GM12878 (cell line): ENCODE measurements around the gene DNAJC3. TPM values are rescaled to one million over a fixed set of nuclear protein-coding genes. Genes with fewer than 3 reads are reported as not detected.
A peak's percentile ranks its signal among the peaks of the same experiment; 100 is the strongest.

ENCODE experiments used
- ATAC-seq: fragments of 200-7000 bp; cut with Tn5 transposase; 3 replicates; pipeline ENCODE4 v1.9.1; 2020; ENCODE audit warnings: mild to moderate bottlenecking, moderate library complexity
- Bru-seq: library from RNA; stranded (reverse); fragments of 400-500 nt; gene quantifications from one replicate; lab custom pipeline; 2021; lab: Mats Ljungman, UMichigan
- BruChase-seq, 2 experiments: library from RNA; stranded (reverse); fragments of 400-500 nt; gene quantifications; one replicate each; lab custom pipeline; 2021; lab: Mats Ljungman, UMichigan
- BruUV-seq: library from RNA; stranded (reverse); fragments of 400-500 nt; replicated peaks from 2 replicates; lab custom pipeline; 2021; lab: Mats Ljungman, UMichigan
- CTCF ChIA-PET: fragments of 300-600 bp; sonication (Branson Sonifier 250); formaldehyde crosslinking; extraction: SDS; loops from one replicate; lab custom pipeline; 2021; ENCODE audit warnings: inconsistent platforms; lab: Yijun Ruan, JAX
- POLR2A ChIA-PET: fragments of 350-600 bp; formaldehyde crosslinking; extraction: SDS; loops from one replicate; lab custom pipeline; 2021; ENCODE audit warnings: inconsistent platforms; lab: Charles Lee
- RAD21 ChIA-PET: fragments of 300-600 bp; sonication (Branson Sonifier 250); formaldehyde crosslinking; loops from one replicate; lab custom pipeline; 2023; ENCODE audit warnings: antibody characterized with exemption; ENCODE audit not compliant: unreplicated experiment; lab: Charles Lee
- SMC1A ChIA-PET: fragments of 300-600 bp; sonication (Branson Sonifier 250); formaldehyde crosslinking; loops from one replicate; lab custom pipeline; 2023; ENCODE audit not compliant: unreplicated experiment, uncharacterized antibody; lab: Charles Lee
- DNase-seq: peaks from one replicate; pipeline ENCODE4 v3.0.0-alpha.2; 2011; ENCODE audit warnings: low read depth, low spot score
- FAIRE-seq: peaks from 3 replicates; lab custom pipeline; 2011; peaks lifted over from hg19 to GRCh38; lab: Jason Lieb, UNC
- H2AFZ ChIP-seq: 2 replicates; pipeline ENCODE4 v1.6.0; 2011; ENCODE audit warnings: low read depth, low read length, control low read depth; ENCODE audit not compliant: control insufficient read depth
- H3K27ac ChIP-seq: 2 replicates; pipeline ENCODE4 v1.5.1; 2011; ENCODE audit warnings: control low read depth; ENCODE audit not compliant: control insufficient read depth, insufficient read depth
- H3K27me3 ChIP-seq, 2 experiments: replicated peaks in 1 of 2; 2 replicates each; pipeline versions ENCODE4 v1.6.0 to v1.6.1; 2011; ENCODE audit warnings: low read length in 1 of 2; ENCODE audit not compliant: control insufficient read depth in 2 of 2, insufficient read depth in 2 of 2
- H3K36me3 ChIP-seq, 2 experiments: 2 replicates each; pipeline ENCODE4 v1.5.1; 2011; ENCODE audit warnings: low read length in 1 of 2; ENCODE audit not compliant: control insufficient read depth in 2 of 2, insufficient read depth in 2 of 2
- H3K4me1 ChIP-seq: 2 replicates; pipeline ENCODE4 v1.6.1; 2011; ENCODE audit warnings: mild to moderate bottlenecking, low read length, moderate library complexity, mixed read lengths; ENCODE audit not compliant: control insufficient read depth, insufficient read depth
- H3K4me2 ChIP-seq: 2 replicates; pipeline ENCODE4 v1.6.0; 2011; ENCODE audit warnings: control low read depth; ENCODE audit not compliant: control insufficient read depth, insufficient read depth
- H3K4me3 ChIP-seq: fragments of 200-600 bp; sonication (generic); 2 replicates; pipeline ENCODE4 v1.5.1; 2016
- H3K79me2 ChIP-seq: 2 replicates; pipeline ENCODE4 v1.6.0; 2011; ENCODE audit warnings: low read length; ENCODE audit not compliant: control insufficient read depth, insufficient read depth
- H3K9ac ChIP-seq: 2 replicates; pipeline ENCODE4 v1.8.0; 2011; ENCODE audit warnings: low read length, control low read depth, mixed read lengths; ENCODE audit not compliant: control insufficient read depth, insufficient read depth
- H3K9me3 ChIP-seq: replicated peaks from 3 replicates; pipeline ENCODE4 v1.5.1; 2011; ENCODE audit warnings: mild to moderate bottlenecking, low read length; ENCODE audit not compliant: control insufficient read depth, insufficient read depth
- H4K20me1 ChIP-seq: 2 replicates; pipeline ENCODE4 v1.6.0; 2011; ENCODE audit not compliant: control insufficient read depth, insufficient read depth
- BRCA1 ChIP-seq: IDR thresholded peaks from 2 replicates; pipeline ENCODE4 v1.6.1; 2011; ENCODE audit warnings: low read depth, low read length, improper control_type of control experiment
- E2F4 ChIP-seq: IDR thresholded peaks from 2 replicates; pipeline ENCODE4 v1.6.1; 2012; ENCODE audit warnings: low read depth, low read length, improper control_type of control experiment
- FOXK2 ChIP-seq: fragments of 450-650 bp; IDR thresholded peaks from 2 replicates; pipeline ENCODE4 v1.6.1; 2017; ENCODE audit warnings: mild to moderate bottlenecking, moderate library complexity
- LARP7 ChIP-seq: fragments of 450-650 bp; IDR thresholded peaks from 2 replicates; pipeline ENCODE4 v1.6.1; 2017; ENCODE audit warnings: mild to moderate bottlenecking
- RB1 ChIP-seq: fragments of 450-650 bp; formaldehyde crosslinking; IDR thresholded peaks from 2 replicates; pipeline ENCODE4 v1.6.1; 2017; ENCODE audit warnings: mild to moderate bottlenecking, borderline replicate concordance
- RCOR1 ChIP-seq: conservative IDR thresholded peaks from 2 replicates; pipeline ENCODE4 v1.6.1; 2012; ENCODE audit warnings: low read depth, low read length, improper control_type of control experiment
- USF2 ChIP-seq: IDR thresholded peaks from 2 replicates; pipeline ENCODE4 v1.6.1; 2011; ENCODE audit warnings: low read depth, low read length, improper control_type of control experiment, borderline replicate concordance
- WGBS: methylation state at CpG from one replicate; pipeline ENCODE4 v1.1.6; 2016; ENCODE audit warnings: low lambda C conversion rate; ENCODE audit not compliant: insufficient replicate concordance, insufficient coverage; ENCODE audit errors: missing lambda C conversion rate; 5-methylcytosine and 5-hydroxymethylcytosine counted together
- in situ Hi-C: fragments of 300-500 bp; cut with MboI; formaldehyde crosslinking; loops from 9 replicates; pipeline ENCODE4 v1.14.3; 2018; ENCODE audit warnings: mixed read lengths
- intact Hi-C: fragments of 100-400 bp; cut with micrococcal nuclease; formaldehyde crosslinking; loops from one replicate; pipeline ENCODE4 v1.14.2; 2022; ENCODE audit not compliant: unreplicated experiment
- long read RNA-seq, 2 experiments: library from polyadenylated mRNA; unstranded; transcript quantifications; one replicate each; pipeline ENCODE4 v2.0.0, GENCODE V29; 2019 to 2020
- polyA minus RNA-seq, 3 experiments: library from RNA; depleted of rRNA, polyadenylated mRNA; stranded (reverse); fragments of >200 nt; gene quantifications; 2 replicates each; pipeline ENCODE4 v1.2.3, GENCODE V29; 2011
- polyA plus RNA-seq, 11 experiments: library from polyadenylated mRNA; depleted of rRNA in 4 of 11; unstranded in 6 of 11; stranded (reverse) in 5 of 11; fragments of >200 nt; fragmentation: Nextera tagmentation in 4 of 11; fragmentation: Illumina TruSeq in 1 of 11; extraction: Ambion mirVana in 4 of 11; extraction: Trizol in 1 of 11; gene quantifications; 1 replicate in 1 of 11; 2 replicates in 10 of 11; pipeline versions ENCODE4 v1.2.1 to v1.2.3, GENCODE V29; 2011 to 2016; ENCODE audit warnings: inconsistent platforms in 2 of 11, missing spikeins in 2 of 11, low read depth in 1 of 11
- total RNA-seq, 4 experiments: library from RNA; depleted of rRNA in 3 of 4; stranded (reverse); fragments of >200 nt in 3 of 4; fragmentation: Illumina TruSeq in 1 of 4; extraction: Trizol in 1 of 4; gene quantifications; 2 replicates each; pipeline versions ENCODE4 v1.2.1 to v1.2.3, GENCODE V29; 2013 to 2021
- TF ChIP-seq, protein P1 (sequence below): IDR thresholded peaks from 2 replicates; pipeline ENCODE4 v1.6.1; 2012; ENCODE audit warnings: mild to moderate bottlenecking, low read depth, low read length
- TF ChIP-seq, protein P2 (sequence below): fragments of 450-650 bp; IDR thresholded peaks from 2 replicates; pipeline ENCODE4 v1.6.1; 2017; ENCODE audit warnings: low read depth, mild to moderate bottlenecking, moderate library complexity

Gene DNAJC3
- total RNA-seq (2013; cell fraction: nucleolus; rRNA removed): 21.8 and 23.0 TPM in 2 replicates
- 19.0 and 20.7 TPM in 2 replicates for total RNA-seq (2014; rRNA removed)
- total RNA-seq (2014; rRNA removed; fragmentation: Illumina TruSeq; extraction: Trizol): 25.9 and 28.9 TPM in 2 replicates
- 19.6 and 20.8 TPM in 2 replicates for total RNA-seq (2021)
- polyA plus RNA-seq (2011; ENCODE audit: low read depth): 15.0 TPM
- polyA plus RNA-seq (2011; rRNA removed): 13.7 and 21.3 TPM in 2 replicates
- 6.3 and 7.2 TPM in 2 replicates for polyA plus RNA-seq (2011; cell fraction: cytosol; rRNA removed)
- polyA plus RNA-seq (2011; cell fraction: nucleus; rRNA removed): 4.6 and 6.0 TPM in 2 replicates
- polyA plus RNA-seq (2012): 19.2 and 20.5 TPM in 2 replicates
- 14.9 and 17.8 TPM in 2 replicates for polyA plus RNA-seq (2014; fragmentation: Illumina TruSeq; extraction: Trizol)
- polyA plus RNA-seq (2014; fragmentation: Nextera tagmentation; extraction: Ambion mirVana): 10 to 100 TPM in 1 of 2 experiments, 1 to 10 TPM in 1; 9.3 to 19.0 TPM
- 9.7 and 11.4 TPM in 2 replicates for polyA plus RNA-seq (2014; rRNA removed)
- polyA plus RNA-seq (2016; fragmentation: Nextera tagmentation; extraction: Ambion mirVana): 10 to 100 TPM; 32.8 to 37.4 TPM
- 21.6 and 26.4 TPM in 2 replicates for polyA minus RNA-seq (2011; rRNA and poly(A)+ RNA removed)
- 11.5 and 12.4 TPM in 2 replicates for polyA minus RNA-seq (2011; cell fraction: cytosol; rRNA and poly(A)+ RNA removed)
- 6.5 and 8.6 TPM in 2 replicates for polyA minus RNA-seq (2011; cell fraction: nucleus; rRNA and poly(A)+ RNA removed)
- percentile 90 among the genes with signal in this experiment for Bru-seq, nascent RNA
- percentile 86 among the genes with signal in this experiment for BruChase-seq, experiment 1, labeled RNA remaining after a 6-hour chase
- BruChase-seq, experiment 2, labeled RNA remaining after a 2-hour chase: percentile 90 among the genes with signal in this experiment
- long read RNA-seq, experiment 1, full-length matches to known transcripts: 6 of 75 reads
- long read RNA-seq, experiment 1, partial matches to known transcripts: 17 of 75 reads
- long read RNA-seq, experiment 1, other reads (novel, unspliced or antisense): 52 of 75 reads
- long read RNA-seq, experiment 2, full-length matches to known transcripts: 33 of 276 reads
- long read RNA-seq, experiment 2, partial matches to known transcripts: 215 of 276 reads
- long read RNA-seq, experiment 2, other reads (novel, unspliced or antisense): 28 of 276 reads

DNA sequence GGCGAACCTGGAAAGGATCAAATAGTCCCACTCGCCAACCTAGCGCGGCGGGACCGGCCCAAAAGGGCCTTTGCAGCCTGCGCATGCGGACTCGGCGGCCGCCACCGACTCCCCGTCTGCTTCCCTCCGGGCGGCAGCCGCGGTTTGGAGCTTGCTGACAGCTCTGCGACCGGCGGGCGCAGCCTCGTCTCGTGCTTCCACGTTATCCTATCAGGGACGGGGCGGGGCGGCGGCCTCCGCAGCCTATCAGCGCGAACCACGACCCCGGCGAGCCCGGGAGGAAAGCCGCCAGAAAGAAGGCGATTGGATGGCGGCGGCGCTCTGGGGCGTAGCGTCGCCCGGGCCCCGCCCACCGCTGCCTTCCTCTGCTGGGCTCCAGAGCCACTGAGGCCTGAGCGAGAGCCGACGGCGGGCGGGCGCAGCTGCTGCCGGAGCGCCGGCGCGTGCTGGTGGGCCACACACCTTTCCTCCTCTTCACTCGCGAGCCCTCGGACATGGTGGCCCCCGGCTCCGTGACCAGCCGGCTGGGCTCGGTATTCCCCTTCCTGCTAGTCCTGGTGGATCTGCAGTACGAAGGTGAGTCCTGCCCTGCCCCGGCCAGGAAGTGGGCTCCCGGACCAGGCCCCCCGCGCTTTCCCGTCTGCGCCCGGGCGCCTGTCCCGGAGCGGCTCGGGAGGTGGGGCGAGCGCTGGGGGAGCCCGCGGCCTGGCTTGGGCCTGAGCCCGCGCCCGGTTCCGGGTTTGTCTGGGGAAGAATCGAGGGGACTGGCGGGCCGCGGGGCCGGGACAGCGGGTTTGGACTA, at the start of gene DNAJC3:
Gene DNAJC3 (plus strand): TSS at position 378 of the 802 bp plus-strand sequence. CDS start 117 bp downstream, at position 495.
- peak; percentile 95 for ATAC-seq
- Histone ChIP-seq H3K79me2 (peaks cover 64% of the 10 kb centered on the region), H3K27ac (peak within 1 kb of the TSS; percentile 90), H3K4me1 (no peaks in the 10 kb centered on the region), H4K20me1 (no peaks in the 10 kb centered on the region), H3K27me3 (no peaks in the 10 kb centered on the region), H3K9ac (peak within 1 kb of the TSS; percentile 97), H3K9me3 (no peaks in the 10 kb centered on the region; the same call in 1 of the 3 replicates), H3K4me3 (peak within 1 kb of the TSS; percentile 94), H3K36me3 (peaks cover 0 to 3% of the 10 kb centered on the region in 2 experiments; a peak in 1 of 4 replicates), H3K4me2 (peak within 1 kb of the TSS; percentile 85), H2AFZ (peak within 1 kb of the TSS; percentile 88)
- FAIRE-seq: peak; percentile 80
- intact Hi-C loops: loop anchor here (5.0 kb wide), 2 partner anchors 155 to 1755 kb away; partner anchors contain the start of gene RAP2A
- POLR2A ChIA-PET: interaction anchor here (1.0 kb wide), 1 partner anchor 86 kb away, joined by 3 read pairs; no protein-coding TSS in a partner anchor
- in situ Hi-C loops: loop anchor here (25.0 kb wide), 1 partner anchor 1760 kb away; the partner anchor contains the start of gene RAP2A
- RAD21 ChIA-PET: interaction anchor here (0.6 to 1.1 kb wide), 5 partner anchors 14 to 119 kb away, joined by 3 to 4 read pairs (median 3); no protein-coding TSS in a partner anchor
- peak; percentile 87 for DNase-seq
- under 1% methylated on average over 71 of the region's 90 CpGs for WGBS
- BruUV-seq: no TSS peak
- CTCF ChIA-PET: interaction anchor here (0.5 to 1.5 kb wide), 6 partner anchors 17 to 349 kb away, joined by 3 to 5 read pairs (median 4); no protein-coding TSS in a partner anchor
- SMC1A ChIA-PET: interaction anchor here (1.2 kb wide), 1 partner anchor 16 kb away, joined by 3 read pairs; no protein-coding TSS in a partner anchor
- TF ChIP-seq E2F4: no peak
- TF ChIP-seq, protein P1, sequence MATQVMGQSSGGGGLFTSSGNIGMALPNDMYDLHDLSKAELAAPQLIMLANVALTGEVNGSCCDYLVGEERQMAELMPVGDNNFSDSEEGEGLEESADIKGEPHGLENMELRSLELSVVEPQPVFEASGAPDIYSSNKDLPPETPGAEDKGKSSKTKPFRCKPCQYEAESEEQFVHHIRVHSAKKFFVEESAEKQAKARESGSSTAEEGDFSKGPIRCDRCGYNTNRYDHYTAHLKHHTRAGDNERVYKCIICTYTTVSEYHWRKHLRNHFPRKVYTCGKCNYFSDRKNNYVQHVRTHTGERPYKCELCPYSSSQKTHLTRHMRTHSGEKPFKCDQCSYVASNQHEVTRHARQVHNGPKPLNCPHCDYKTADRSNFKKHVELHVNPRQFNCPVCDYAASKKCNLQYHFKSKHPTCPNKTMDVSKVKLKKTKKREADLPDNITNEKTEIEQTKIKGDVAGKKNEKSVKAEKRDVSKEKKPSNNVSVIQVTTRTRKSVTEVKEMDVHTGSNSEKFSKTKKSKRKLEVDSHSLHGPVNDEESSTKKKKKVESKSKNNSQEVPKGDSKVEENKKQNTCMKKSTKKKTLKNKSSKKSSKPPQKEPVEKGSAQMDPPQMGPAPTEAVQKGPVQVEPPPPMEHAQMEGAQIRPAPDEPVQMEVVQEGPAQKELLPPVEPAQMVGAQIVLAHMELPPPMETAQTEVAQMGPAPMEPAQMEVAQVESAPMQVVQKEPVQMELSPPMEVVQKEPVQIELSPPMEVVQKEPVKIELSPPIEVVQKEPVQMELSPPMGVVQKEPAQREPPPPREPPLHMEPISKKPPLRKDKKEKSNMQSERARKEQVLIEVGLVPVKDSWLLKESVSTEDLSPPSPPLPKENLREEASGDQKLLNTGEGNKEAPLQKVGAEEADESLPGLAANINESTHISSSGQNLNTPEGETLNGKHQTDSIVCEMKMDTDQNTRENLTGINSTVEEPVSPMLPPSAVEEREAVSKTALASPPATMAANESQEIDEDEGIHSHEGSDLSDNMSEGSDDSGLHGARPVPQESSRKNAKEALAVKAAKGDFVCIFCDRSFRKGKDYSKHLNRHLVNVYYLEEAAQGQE: no peak
- TF ChIP-seq LARP7: peak; percentile 95
- TF ChIP-seq FOXK2: no peak
- TF ChIP-seq BRCA1: no peak
- no peak for TF ChIP-seq USF2
- TF ChIP-seq, protein P2, sequence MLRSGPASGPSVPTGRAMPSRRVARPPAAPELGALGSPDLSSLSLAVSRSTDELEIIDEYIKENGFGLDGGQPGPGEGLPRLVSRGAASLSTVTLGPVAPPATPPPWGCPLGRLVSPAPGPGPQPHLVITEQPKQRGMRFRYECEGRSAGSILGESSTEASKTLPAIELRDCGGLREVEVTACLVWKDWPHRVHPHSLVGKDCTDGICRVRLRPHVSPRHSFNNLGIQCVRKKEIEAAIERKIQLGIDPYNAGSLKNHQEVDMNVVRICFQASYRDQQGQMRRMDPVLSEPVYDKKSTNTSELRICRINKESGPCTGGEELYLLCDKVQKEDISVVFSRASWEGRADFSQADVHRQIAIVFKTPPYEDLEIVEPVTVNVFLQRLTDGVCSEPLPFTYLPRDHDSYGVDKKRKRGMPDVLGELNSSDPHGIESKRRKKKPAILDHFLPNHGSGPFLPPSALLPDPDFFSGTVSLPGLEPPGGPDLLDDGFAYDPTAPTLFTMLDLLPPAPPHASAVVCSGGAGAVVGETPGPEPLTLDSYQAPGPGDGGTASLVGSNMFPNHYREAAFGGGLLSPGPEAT: no peak
- TF ChIP-seq RB1: peak; percentile 25; the same call in 1 of the 2 replicates
- no peak for TF ChIP-seq RCOR1
